ENCODE data around the gene AK4. TPM values are rescaled to one million over a fixed set of nuclear protein-coding genes. Genes with fewer than 3 reads are reported as not detected.
"Not testable (repeated sequence)": the region's sequence is repeated elsewhere in the genome, so short reads cannot be mapped to it uniquely, and the experiment has no call there.

AK4 gene
- polyA plus RNA-seq, 1 donor = 16.5 TPM

DNA sequence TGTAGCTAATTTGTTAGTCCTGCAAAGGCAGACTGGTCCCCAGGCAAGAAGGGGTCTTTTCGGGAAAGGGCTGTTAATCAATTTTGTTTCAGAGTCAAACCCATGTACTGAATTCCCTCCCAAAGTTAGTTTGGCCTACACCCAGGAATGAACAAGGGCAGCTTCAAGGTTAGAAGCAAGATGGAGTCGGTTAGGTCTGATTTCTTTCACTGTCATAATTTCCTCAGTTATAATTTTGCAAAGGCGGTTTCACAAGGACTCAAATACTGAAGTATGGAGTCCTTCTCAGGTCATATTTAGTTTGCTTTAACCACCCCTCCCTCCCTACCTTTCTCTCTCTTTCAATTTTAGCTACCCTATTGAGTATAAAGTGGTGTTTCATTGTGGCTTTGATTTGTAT lies 16.1 kb downstream of the AK4 start:
- not testable (repeated sequence) for H3K27ac ChIP-seq (ENCODE audit: low read length); H3K9me3 ChIP-seq (ENCODE audit: control insufficient read depth, low read depth, low read length); H3K27me3 ChIP-seq (ENCODE audit: control insufficient read depth, insufficient read depth, low read length); DNase-seq; H3K4me3 ChIP-seq (ENCODE audit: low read length); H3K36me3 ChIP-seq (ENCODE audit: control insufficient read depth, insufficient read depth, low read length)
- peaks cover 17% of the 10 kb centered on the region for H3K4me1 ChIP-seq (ENCODE audit: control insufficient read depth, insufficient read depth, low read length)
- no CpG with 5 or more reads among the region's 3 CpGs for WGBS (ENCODE audit: insufficient coverage, low lambda C conversion rate)

DNA sequence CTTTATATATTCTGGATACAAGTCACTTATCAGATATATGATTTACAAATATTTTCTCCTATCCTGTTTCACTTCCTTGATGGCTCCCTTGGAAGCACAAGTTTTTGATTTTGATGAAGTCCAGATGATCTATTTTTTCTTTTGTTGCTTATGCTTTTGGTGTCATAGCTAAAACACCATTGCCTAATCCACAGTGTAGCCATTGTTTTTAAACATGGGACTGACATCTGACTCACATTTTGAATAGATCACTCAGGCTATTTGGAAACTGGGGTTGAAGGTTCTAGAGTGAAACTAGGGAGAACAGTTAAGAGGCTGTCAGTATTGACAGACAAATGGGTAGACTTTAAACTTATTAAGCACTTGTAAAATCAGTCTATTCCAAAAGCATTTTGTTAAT lies 16.6 kb downstream of the AK4 start:
- H3K36me3 ChIP-seq (ENCODE audit: control insufficient read depth, insufficient read depth, low read length) = no peaks in the 10 kb centered on the region
- H3K4me3 ChIP-seq (ENCODE audit: low read length) = no peak overlapping the region
- H3K9me3 ChIP-seq (ENCODE audit: control insufficient read depth, low read depth, low read length) = no peaks in the 10 kb centered on the region
- DNase-seq = no peak
- no peak overlapping the region for H3K27ac ChIP-seq (ENCODE audit: low read length)
- peaks cover 12% of the 10 kb centered on the region for H3K4me1 ChIP-seq (ENCODE audit: control insufficient read depth, insufficient read depth, low read length)
- H3K27me3 ChIP-seq (ENCODE audit: control insufficient read depth, insufficient read depth, low read length) = no peaks in the 10 kb centered on the region

DNA sequence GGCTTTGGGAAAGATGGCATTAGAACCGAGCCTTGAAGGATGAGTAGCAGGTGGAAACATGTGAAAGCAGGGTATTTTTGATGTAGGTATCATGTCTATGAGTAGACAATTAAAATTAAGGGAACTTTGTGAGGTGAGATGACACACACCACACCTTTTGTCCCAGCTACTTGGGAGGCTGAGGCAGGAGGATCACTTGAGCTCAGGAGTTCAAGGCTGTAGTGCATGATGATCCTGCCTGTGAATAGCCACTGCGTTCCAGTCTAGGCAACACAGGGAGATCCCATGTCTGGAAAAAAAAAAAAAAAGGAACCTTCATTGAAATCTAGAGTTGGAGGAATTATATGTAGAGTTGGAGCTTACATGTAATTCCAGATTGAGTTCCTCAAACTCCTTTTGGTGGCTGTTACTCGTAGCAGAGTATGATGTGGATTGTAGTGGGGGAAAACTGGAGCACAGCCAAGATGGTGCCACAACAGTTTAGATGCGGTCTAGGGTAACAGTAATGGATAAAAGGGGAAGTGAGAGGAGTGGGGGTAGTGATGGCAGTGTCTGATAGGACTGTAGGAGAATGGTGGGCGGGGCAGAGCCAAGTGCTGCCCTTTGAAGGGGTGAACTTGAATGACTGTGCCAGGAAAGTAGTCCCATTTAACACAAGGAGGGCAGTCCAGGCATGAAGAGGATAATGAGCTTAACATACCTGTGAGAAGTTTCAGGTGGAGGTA lies 17.4 kb downstream of the AK4 start:
- DNase-seq = no peak
- no peaks in the 10 kb centered on the region for H3K27me3 ChIP-seq (ENCODE audit: control insufficient read depth, insufficient read depth, low read length)
- no peak overlapping the region for H3K4me3 ChIP-seq (ENCODE audit: low read length)
- peaks cover 7% of the 10 kb centered on the region for H3K4me1 ChIP-seq (ENCODE audit: control insufficient read depth, insufficient read depth, low read length)
- H3K27ac ChIP-seq (ENCODE audit: low read length) = no peak overlapping the region
- no peaks in the 10 kb centered on the region for H3K36me3 ChIP-seq (ENCODE audit: control insufficient read depth, insufficient read depth, low read length)
- 100% methylated on average over 2 of the region's 5 CpGs for whole genome bisulfite sequencing (ENCODE audit: insufficient coverage, low lambda C conversion rate)
- no peaks in the 10 kb centered on the region for H3K9me3 ChIP-seq (ENCODE audit: control insufficient read depth, low read depth, low read length)

DNA sequence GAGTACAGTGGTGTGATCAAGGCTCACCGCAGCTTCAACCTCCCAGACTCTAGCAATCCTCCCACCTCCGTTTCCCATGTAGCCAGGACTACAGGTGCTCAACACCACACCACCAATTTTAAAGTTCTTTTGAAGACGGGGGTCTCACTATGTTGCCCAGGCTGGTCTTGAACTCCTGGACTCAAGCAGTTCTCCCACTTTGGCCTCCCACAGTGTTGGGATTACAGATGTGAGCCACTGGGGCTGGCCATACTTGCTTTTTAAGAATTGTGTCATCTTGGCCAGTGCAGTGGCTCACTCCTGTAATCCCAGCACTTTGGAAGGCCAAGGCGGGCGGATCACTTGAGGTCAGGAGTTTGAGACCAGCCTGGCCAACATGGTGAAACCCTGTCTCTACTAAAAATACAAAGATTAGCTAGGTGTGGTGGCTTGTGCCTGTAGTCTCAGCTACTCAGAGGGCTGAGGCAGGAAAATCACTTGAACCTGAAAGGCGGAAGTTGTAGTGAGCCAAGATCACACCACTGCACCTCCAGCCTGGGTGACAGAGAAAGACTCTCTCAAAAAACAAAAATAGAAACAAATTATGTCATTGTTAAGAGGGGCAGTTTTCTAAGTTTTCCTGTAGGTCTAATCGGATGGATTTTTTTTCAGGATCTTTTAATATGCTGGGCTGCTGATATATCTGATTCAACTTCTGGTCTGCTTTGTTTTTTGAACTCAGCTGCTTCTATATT lies 18.7 kb downstream of the AK4 start:
- H3K36me3 ChIP-seq (ENCODE audit: control insufficient read depth, insufficient read depth, low read length) = no peaks in the 10 kb centered on the region
- H3K4me1 ChIP-seq (ENCODE audit: control insufficient read depth, insufficient read depth, low read length) = peaks cover 4% of the 10 kb centered on the region
- no peak for DNase-seq
- WGBS (ENCODE audit: insufficient coverage, low lambda C conversion rate) = 93% methylated on average over 3 of the region's 7 CpGs
- H3K4me3 ChIP-seq (ENCODE audit: low read length) = no peak overlapping the region
- H3K9me3 ChIP-seq (ENCODE audit: control insufficient read depth, low read depth, low read length) = no peaks in the 10 kb centered on the region
- no peak overlapping the region for H3K27ac ChIP-seq (ENCODE audit: low read length)
- no peaks in the 10 kb centered on the region for H3K27me3 ChIP-seq (ENCODE audit: control insufficient read depth, insufficient read depth, low read length)

DNA sequence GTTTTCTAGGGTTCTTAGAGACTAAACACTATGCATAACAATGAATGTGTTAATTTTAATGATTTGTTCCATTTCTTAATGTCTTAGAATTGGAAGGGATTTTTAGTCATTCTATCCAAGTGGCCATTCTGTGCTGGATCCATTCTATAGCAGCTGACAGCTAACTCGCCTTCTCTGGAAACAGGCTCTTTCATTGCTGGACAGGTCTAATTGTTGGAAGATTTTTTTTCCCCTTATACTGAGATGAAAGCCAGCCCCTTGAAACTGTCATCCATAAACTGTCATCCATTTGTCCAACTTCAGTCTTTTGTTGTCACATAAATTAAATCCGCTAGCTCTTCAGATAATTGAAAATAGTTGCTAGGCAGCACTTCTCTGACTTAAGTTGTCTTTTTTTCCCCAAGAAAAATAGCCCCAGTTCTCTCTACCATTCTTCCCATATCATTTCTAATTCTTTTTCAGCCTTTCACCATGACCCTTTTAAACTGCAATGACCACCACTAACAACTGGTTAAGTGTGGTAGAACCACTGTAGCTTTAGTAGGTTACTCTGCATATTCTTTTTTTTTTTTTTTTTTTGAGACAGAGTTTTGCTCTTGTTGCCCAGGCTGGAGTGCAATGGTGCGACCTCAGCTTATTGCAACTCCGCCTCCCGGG lies 19.7 kb downstream of the AK4 start:
- no peak overlapping the region for H3K4me3 ChIP-seq (ENCODE audit: low read length)

DNA sequence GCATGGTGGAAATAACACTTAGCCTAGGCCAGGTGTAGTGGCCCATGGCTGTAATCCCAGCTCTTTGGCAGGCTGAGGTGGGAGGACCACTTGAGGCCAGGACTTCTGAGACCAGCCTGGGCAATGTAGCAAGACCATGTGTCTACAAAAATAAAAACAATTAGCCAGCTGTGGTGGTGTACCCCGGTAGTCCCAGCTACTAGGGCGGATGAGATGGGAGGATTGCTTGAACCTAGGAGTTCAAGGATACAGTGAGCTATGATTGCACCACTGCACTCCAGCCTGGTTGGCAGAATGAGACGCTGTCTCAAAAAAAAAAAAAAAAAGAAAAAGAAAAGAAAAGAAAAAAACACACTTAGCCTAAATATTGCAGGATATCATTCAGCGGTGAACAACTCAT lies 20.9 kb downstream of the AK4 start:
- Histone ChIP-seq H3K36me3 (ENCODE audit: control insufficient read depth, insufficient read depth, low read length) (no peaks in the 10 kb centered on the region), H3K27ac (ENCODE audit: low read length) (no peak overlapping the region), H3K9me3 (ENCODE audit: control insufficient read depth, low read depth, low read length) (no peaks in the 10 kb centered on the region), H3K4me1 (ENCODE audit: control insufficient read depth, insufficient read depth, low read length) (peaks cover 4% of the 10 kb centered on the region), H3K27me3 (ENCODE audit: control insufficient read depth, insufficient read depth, low read length) (no peaks in the 10 kb centered on the region), H3K4me3 (ENCODE audit: low read length) (no peak overlapping the region)
- WGBS (ENCODE audit: insufficient coverage, low lambda C conversion rate) = 95% methylated on average over 2 of the region's 4 CpGs
- DNase-seq = no peak

More for the DNA sequence above, 19.7 kb downstream of the AK4 start:
- DNase-seq = no peak
- WGBS (ENCODE audit: insufficient coverage, low lambda C conversion rate) = no CpG with 5 or more reads among the region's 5 CpGs
- no peaks in the 10 kb centered on the region for H3K27me3 ChIP-seq (ENCODE audit: control insufficient read depth, insufficient read depth, low read length)
- no peak overlapping the region for H3K27ac ChIP-seq (ENCODE audit: low read length)
- no peaks in the 10 kb centered on the region for H3K36me3 ChIP-seq (ENCODE audit: control insufficient read depth, insufficient read depth, low read length)
- no peaks in the 10 kb centered on the region for H3K9me3 ChIP-seq (ENCODE audit: control insufficient read depth, low read depth, low read length)
- peaks cover 4% of the 10 kb centered on the region for H3K4me1 ChIP-seq (ENCODE audit: control insufficient read depth, insufficient read depth, low read length)

DNA sequence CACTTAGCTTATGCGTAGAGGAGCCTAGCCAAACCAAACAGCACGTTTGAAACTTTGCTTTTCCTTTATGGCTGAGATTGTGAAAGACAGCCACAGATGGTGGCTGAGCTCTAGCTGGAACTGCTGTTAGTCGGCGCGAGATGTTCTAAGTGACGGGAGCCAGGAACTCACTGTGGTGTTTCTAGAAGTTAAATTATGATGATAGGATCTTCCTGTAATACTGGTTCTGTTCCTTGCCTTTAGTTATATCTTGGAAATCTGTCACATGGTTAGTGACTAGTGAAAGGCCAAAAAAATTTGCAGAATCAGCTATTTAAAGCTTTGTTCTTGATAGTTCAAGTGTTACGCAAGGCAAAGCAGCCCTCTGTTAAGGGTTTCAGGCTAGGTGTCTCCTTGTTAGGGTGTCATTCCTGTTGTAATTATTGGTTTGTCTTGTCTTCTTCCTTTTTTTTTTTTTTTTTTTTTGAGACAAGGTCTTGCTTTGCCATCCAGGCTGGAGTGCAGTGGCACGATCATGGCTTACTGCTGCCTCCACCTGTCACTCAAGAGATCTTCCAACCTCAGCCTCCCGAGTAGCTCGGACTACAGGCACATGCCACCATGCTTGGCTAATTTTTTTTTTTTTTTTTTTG lies 22.6 kb downstream of the AK4 start:
- H3K4me1 ChIP-seq (ENCODE audit: control insufficient read depth, insufficient read depth, low read length) = peaks cover 4% of the 10 kb centered on the region
- H3K27me3 ChIP-seq (ENCODE audit: control insufficient read depth, insufficient read depth, low read length) = no peaks in the 10 kb centered on the region
- WGBS (ENCODE audit: insufficient coverage, low lambda C conversion rate) = 50% methylated on average over 1 of the region's 10 CpGs
- H3K36me3 ChIP-seq (ENCODE audit: control insufficient read depth, insufficient read depth, low read length) = no peaks in the 10 kb centered on the region
- peak; percentile 26 to 68 for DNase-seq
- H3K27ac ChIP-seq (ENCODE audit: low read length) = peak overlapping the region; percentile 64
- H3K4me3 ChIP-seq (ENCODE audit: low read length) = no peak overlapping the region
- H3K9me3 ChIP-seq (ENCODE audit: control insufficient read depth, low read depth, low read length) = no peaks in the 10 kb centered on the region

DNA sequence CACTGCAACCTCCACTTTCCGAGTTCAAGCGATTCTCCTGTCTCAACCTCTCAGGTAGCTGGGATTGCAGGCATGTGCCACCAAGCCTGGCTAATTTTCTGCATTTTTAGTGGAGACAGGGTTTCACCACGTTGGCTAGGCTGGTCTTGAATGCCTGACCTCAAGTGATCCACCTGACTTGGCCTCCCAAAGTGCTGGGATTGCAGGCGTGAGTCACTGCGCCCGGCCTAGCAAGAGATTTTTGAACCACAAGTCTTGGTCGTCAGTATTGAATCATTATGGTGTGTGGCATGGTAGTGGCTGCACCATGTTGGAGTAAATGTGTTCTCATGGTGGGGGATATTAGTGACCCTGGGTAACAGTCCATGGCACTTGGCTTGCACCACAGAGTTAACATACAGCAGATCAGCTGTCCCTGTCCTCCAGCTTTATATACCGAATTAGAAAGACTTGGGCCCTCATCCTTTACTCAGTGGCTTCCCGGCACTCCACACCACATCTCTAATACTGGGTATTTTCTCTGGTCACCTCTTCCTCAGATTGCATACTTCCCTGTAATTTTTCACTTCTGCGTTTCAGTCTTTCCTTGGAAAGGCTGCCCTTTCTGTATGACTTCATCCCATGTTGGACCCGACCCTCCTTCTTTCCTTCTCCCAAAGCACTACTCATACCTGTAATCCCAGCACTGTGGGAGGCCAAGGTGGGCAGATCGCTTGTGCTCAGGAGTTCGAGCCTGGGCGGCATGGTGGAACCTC lies 25.1 kb downstream of the AK4 start:
- H3K9me3 ChIP-seq (ENCODE audit: control insufficient read depth, low read depth, low read length) = no peaks in the 10 kb centered on the region
- peaks cover 6% of the 10 kb centered on the region for H3K4me1 ChIP-seq (ENCODE audit: control insufficient read depth, insufficient read depth, low read length)
- no peaks in the 10 kb centered on the region for H3K27me3 ChIP-seq (ENCODE audit: control insufficient read depth, insufficient read depth, low read length)

DNA sequence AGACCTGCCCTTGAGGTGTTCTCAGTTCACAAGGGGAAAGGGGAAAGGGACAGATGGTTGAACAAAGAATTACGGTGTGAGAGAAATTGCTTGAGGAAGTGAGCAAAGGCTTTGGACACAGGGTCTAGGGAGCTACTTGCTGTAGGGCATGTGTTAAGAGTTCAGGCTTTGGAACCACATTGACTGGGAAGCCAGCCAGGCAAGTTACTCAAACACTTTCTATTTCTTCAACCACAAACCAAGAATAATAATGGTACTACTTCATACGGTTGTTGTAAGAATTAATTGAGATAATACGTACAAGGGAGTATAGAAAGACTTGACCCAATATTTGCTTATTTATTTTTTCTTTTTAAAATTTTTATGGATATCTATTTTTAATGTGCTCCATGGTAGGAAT lies 26.6 kb downstream of the AK4 start:
- DNase-seq = no peak
- no peaks in the 10 kb centered on the region for H3K27me3 ChIP-seq (ENCODE audit: control insufficient read depth, insufficient read depth, low read length)
- H3K27ac ChIP-seq (ENCODE audit: low read length) = no peak overlapping the region
- peaks cover 10% of the 10 kb centered on the region for H3K4me1 ChIP-seq (ENCODE audit: control insufficient read depth, insufficient read depth, low read length)
- WGBS (ENCODE audit: insufficient coverage, low lambda C conversion rate) = 79% methylated on average over 3 of the region's 3 CpGs
- no peak overlapping the region for H3K4me3 ChIP-seq (ENCODE audit: low read length)
- no peaks in the 10 kb centered on the region for H3K9me3 ChIP-seq (ENCODE audit: control insufficient read depth, low read depth, low read length)
- H3K36me3 ChIP-seq (ENCODE audit: control insufficient read depth, insufficient read depth, low read length) = no peaks in the 10 kb centered on the region

More for the DNA sequence above, 25.1 kb downstream of the AK4 start:
- WGBS (ENCODE audit: insufficient coverage, low lambda C conversion rate) = no CpG with 5 or more reads among the region's 14 CpGs
- Histone ChIP-seq H3K36me3 (ENCODE audit: control insufficient read depth, insufficient read depth, low read length) (no peaks in the 10 kb centered on the region), H3K27ac (ENCODE audit: low read length) (no peak overlapping the region), H3K4me3 (ENCODE audit: low read length) (no peak overlapping the region)
- no peak for DNase-seq
